Diencephalon (tissue), 1 donor: ENCODE results near the gene NTN3. TPM values are rescaled to one million over a fixed set of nuclear protein-coding genes. Genes with fewer than 3 reads are reported as not detected.

Source experiments
- small RNA-seq: library from RNA; depleted of rRNA; stranded (forward); fragments of <200 nt; gene quantifications from one replicate; pipeline ENCODE3, GENCODE V24; 2014
- total RNA-seq: library from RNA; depleted of rRNA; stranded (reverse); fragments of >200 nt; gene quantifications from one replicate; pipeline ENCODE4 v1.2.3, GENCODE V29; 2014

The NTN3 gene
- 5.1 TPM for total RNA-seq

GRCh38 chr16:2471016-2471652, at the start of gene NTN3:
Gene NTN3 (plus strand): TSS chr16:2471297. CDS start chr16:2471702, 405 bp downstream.

GRCh38 chr16:2429034-2429770, 41.9 kb upstream of the NTN3 start, which contains the start of gene CCNF:
Gene CCNF (plus strand): TSS chr16:2429447. CDS start chr16:2429482, 35 bp downstream.

GRCh38 chr16:2459647-2460390, 11.3 kb upstream of the NTN3 start, which contains the start of gene TEDC2:
Gene TEDC2 (plus strand): TSS chr16:2460109. CDS start chr16:2460145, 36 bp downstream.

GRCh38 chr16:2474877-2475412, 3.8 kb downstream of the NTN3 start, which contains the start of gene TBC1D24:
Gene TBC1D24 (plus strand): TSS chr16:2475127. CDS start chr16:2496149, 21,022 bp downstream.

GRCh38 chr16:2513405-2514332, 42.6 kb downstream of the NTN3 start, which contains the start of gene ATP6V0C:
Gene ATP6V0C (plus strand): TSS chr16:2513952. CDS start chr16:2514104, 152 bp downstream.

GRCh38 chr16:2520097-2520783, 49.1 kb downstream of the NTN3 start, which contains the start of gene AMDHD2:
Gene AMDHD2 (plus strand): TSS chr16:2520371. CDS start chr16:2520459, 88 bp downstream.

Small RNAs within 50 kb of the gene (small RNA-seq; reads per million reads assigned to genes)
- not detected for gene AC093525.1
- not detected for gene MIR6768

Other genes starting within 250 kb of the NTN3 start
- 21.7 TPM for gene E4F1, start 247.7 kb upstream of the NTN3 start, total RNA-seq
- gene DNASE1L2, start 234.9 kb upstream of the NTN3 start, total RNA-seq: 2.8 TPM
- 17.5 TPM for gene ECI1, start 219.7 kb upstream of the NTN3 start, total RNA-seq
- 103 TPM for gene RNPS1, start 203.2 kb upstream of the NTN3 start, total RNA-seq
- 75.9 TPM for gene ABCA3, start 130.6 kb upstream of the NTN3 start, total RNA-seq
- 13.4 TPM for gene CCNF, start 41.9 kb upstream of the NTN3 start, total RNA-seq
- gene TEDC2, start 11.2 kb upstream of the NTN3 start, total RNA-seq: 6.5 TPM
- 47.7 TPM for gene TBC1D24, start 3.8 kb downstream of the NTN3 start, total RNA-seq
- gene ATP6V0C, start 42.7 kb downstream of the NTN3 start, total RNA-seq: 48.4 TPM
- gene AMDHD2, start 49.1 kb downstream of the NTN3 start, total RNA-seq: 15.2 TPM
- 0.92 TPM for gene CEMP1, start 60.1 kb downstream of the NTN3 start, total RNA-seq
- 31.6 TPM for gene PDPK1, start 66.7 kb downstream of the NTN3 start, total RNA-seq
- 19.6 TPM for gene KCTD5, start 211.2 kb downstream of the NTN3 start, total RNA-seq
- gene PRSS27, start 248.9 kb downstream of the NTN3 start, total RNA-seq: 3.9 TPM